ENCODE measurements around the gene CTRL.

Gene CTRL

DNA sequence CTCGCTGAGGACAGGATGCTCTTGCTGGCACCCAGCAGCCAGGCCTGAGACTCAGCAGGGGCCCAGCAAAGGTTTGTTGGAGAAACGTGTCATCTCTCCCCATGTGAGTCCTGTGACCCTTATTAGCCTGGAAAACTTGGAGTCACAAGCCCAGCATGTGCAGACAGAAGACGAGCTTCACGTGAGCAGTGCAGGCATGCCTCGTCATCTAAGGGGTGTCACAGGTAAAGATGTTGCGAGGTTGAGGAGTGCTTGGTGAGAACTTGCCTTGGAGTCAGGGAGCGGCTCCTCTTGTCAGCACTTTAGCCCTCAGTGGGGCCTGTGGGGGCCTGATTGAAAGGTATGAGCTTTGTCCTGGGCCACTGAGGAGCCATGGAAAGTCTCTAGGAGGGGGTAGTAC, 2.1 kb upstream of the CTRL start:
- Histone ChIP-seq H3K36me3 (peaks cover 45 to 68% (median 63%) of the 10 kb centered on the region in 11 experiments), H3K4me3 (no peak overlapping the region), H3K9me3 (replicated peaks in 1 of 11) (no peaks in the 10 kb centered on the region), H3K4me1 (peaks cover 30 to 44% (median 40%) of the 10 kb centered on the region in 10 experiments), H3K9ac (peak overlapping the region in 9 of 11 experiments; percentile 9 to 98 (median 94); a peak in 6 of 22 replicates), H3K27me3 (no peaks in the 10 kb centered on the region), H3K4me2 (no peak overlapping the region; a peak in 1 of 22 replicates), H4K20me1 (peaks cover 26 to 64% (median 58%) of the 10 kb centered on the region in 11 experiments), H3K27ac (0 out of 22 replicates have a peak overlapping the region, but pooled peaks of 2 of the 11 experiments have one; percentile 4 to 96)
- no peak for TF ChIP-seq Cebpa-rat (IDR thresholded peaks at IDR 0.05)

GRCh38 chr16:67932462-67932840, 789 bp upstream of the CTRL start:
- Histone ChIP-seq H3K4me1 (peaks cover 22 to 50% (median 46%) of the 10 kb centered on the region in 10 experiments), H3K4me3 (no peak overlapping the region), H4K20me1 (peaks cover 38 to 77% (median 71%) of the 10 kb centered on the region in 11 experiments), H3K9me3 (replicated peaks in 1 of 11) (no peaks in the 10 kb centered on the region), H3K27ac (no peak overlapping the region), H3K27me3 (no peaks in the 10 kb centered on the region), H3K4me2 (no peak overlapping the region), H3K36me3 (peaks cover 54 to 80% (median 76%) of the 10 kb centered on the region in 11 experiments), H3K9ac (0 out of 22 replicates have a peak overlapping the region, but pooled peaks of 1 of the 11 experiments have one; percentile 1)
- no peak for TF ChIP-seq Cebpa-rat (IDR thresholded peaks at IDR 0.05)

DNA sequence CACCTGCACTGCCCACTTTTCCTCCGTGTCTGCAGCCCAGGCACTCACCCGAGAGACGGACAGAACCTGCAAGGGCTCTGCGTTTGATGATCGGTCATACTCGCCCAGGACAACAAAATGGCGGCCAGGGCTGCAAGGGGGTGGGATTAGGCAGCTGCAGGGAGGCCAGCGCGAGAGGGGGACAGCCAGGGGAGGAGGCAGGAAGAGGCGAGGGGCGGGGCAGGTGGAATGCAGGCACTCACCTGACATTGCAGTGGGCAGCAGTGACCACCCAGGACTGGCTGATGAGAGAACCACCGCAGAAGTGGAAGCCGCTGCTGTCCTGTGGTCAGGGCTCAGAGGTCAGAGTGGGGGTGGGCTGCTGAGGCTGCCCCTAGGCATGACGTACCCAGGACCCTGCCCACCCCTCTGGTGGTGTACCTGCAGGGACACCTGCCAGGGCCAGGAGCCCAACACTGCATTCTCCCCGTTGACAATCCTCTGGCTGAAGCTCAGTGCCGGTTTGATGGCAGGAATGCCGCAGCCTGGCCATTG, 917 bp downstream of the CTRL start:
- no peak for TF ChIP-seq Cebpa-rat (IDR thresholded peaks at IDR 0.05)
- Histone ChIP-seq H3K4me3 (no peak overlapping the region), H4K20me1 (peaks cover 54 to 94% (median 88%) of the 10 kb centered on the region in 11 experiments), H3K4me1 (peaks cover 29 to 61% (median 56%) of the 10 kb centered on the region in 10 experiments), H3K27ac (no peak overlapping the region), H3K4me2 (no peak overlapping the region), H3K36me3 (peaks cover 57 to 85% (median 78%) of the 10 kb centered on the region in 11 experiments), H3K9ac (no peak overlapping the region), H3K27me3 (no peaks in the 10 kb centered on the region), H3K9me3 (replicated peaks in 1 of 11) (no peaks in the 10 kb centered on the region)

GRCh38 chr16:67930191-67930590, 1.5 kb downstream of the CTRL start:
- Histone ChIP-seq H3K4me1 (peaks cover 30 to 62% (median 57%) of the 10 kb centered on the region in 10 experiments), H3K4me2 (no peak overlapping the region), H4K20me1 (peaks cover 56 to 95% (median 90%) of the 10 kb centered on the region in 11 experiments), H3K4me3 (no peak overlapping the region), H3K9ac (no peak overlapping the region), H3K36me3 (peaks cover 56 to 81% (median 74%) of the 10 kb centered on the region in 11 experiments), H3K27ac (no peak overlapping the region), H3K9me3 (replicated peaks in 1 of 11) (no peaks in the 10 kb centered on the region), H3K27me3 (no peaks in the 10 kb centered on the region)
- TF ChIP-seq Cebpa-rat (IDR thresholded peaks at IDR 0.05): no peak

DNA sequence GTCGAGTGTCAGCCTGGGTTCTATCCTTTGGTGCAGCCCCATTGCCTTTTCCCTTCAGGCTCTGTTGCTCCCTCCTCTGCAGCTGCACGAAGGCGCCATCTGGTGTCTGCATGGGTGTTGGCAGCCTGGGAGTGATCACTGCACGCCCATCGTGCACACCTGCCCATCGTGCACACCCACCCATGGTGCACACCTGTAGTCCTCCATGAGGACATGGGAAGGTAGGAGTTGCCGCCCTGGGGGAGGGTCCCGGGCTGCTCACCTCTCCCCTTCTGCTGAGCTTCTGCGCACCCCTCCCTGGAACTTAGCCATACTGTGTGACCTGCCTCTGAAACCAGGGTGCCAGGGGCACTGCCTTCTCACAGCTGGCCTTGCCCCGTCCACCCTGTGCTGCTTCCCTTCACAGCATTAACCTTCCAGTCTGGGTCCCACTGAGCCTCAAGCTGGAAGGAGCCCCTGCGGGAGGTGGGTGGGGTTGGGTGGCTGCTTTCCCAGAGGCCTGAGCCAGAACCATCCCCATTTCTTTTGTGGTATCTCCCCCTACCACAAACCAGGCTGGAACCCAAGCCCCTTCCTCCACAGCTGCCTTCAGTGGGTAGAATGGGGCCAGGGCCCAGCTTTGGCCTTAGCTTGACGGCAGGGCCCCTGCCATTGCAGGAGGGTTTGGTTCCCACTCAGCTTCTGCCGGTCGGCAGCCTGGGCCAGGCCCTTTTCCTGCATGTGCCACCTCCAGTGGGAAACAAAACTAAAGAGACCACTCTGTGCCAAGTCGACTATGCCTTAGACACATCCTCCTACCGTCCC, 2.9 kb downstream of the CTRL start:
- no peak overlapping the region; a peak in 1 of 22 replicates for H3K27ac ChIP-seq
- H3K9me3 ChIP-seq (replicated peaks in 1 of 11): no peaks in the 10 kb centered on the region
- peaks cover 19 to 63% (median 61%) of the 10 kb centered on the region in 10 experiments for H3K4me1 ChIP-seq
- peak overlapping the region in 4 of 11 experiments; percentile 0 to 27 (median 10); a peak in 3 of 22 replicates for H3K9ac ChIP-seq
- no peak for TF ChIP-seq Cebpa-rat (IDR thresholded peaks at IDR 0.05)
- peak overlapping the region in 8 of 11 experiments; percentile 6 to 87 (median 26); a peak in 10 of 22 replicates for H3K4me2 ChIP-seq
- H3K36me3 ChIP-seq: peaks cover 41 to 75% (median 66%) of the 10 kb centered on the region in 11 experiments
- no peak overlapping the region for H3K4me3 ChIP-seq
- no peaks in the 10 kb centered on the region for H3K27me3 ChIP-seq
- peaks cover 54 to 95% (median 90%) of the 10 kb centered on the region in 11 experiments; a peak in 21 of 22 replicates for H4K20me1 ChIP-seq

GRCh38 chr16:67928147-67928546, 3.5 kb downstream of the CTRL start:
- peaks cover 57 to 98% (median 90%) of the 10 kb centered on the region in 11 experiments; a peak in 21 of 22 replicates for H4K20me1 ChIP-seq
- peak overlapping the region in 2 of 11 experiments; percentile 63 to 71; a peak in 2 of 22 replicates for H3K27ac ChIP-seq
- no peaks in the 10 kb centered on the region for H3K9me3 ChIP-seq (replicated peaks in 1 of 11)
- H3K27me3 ChIP-seq: no peaks in the 10 kb centered on the region
- H3K4me2 ChIP-seq: peak overlapping the region in 7 of 11 experiments; percentile 20 to 87 (median 26); a peak in 8 of 22 replicates
- TF ChIP-seq Cebpa-rat (IDR thresholded peaks at IDR 0.05): no peak
- H3K36me3 ChIP-seq: peaks cover 43 to 76% (median 67%) of the 10 kb centered on the region in 11 experiments
- peaks cover 19 to 69% (median 66%) of the 10 kb centered on the region in 10 experiments for H3K4me1 ChIP-seq
- H3K9ac ChIP-seq: peak overlapping the region in 3 of 11 experiments; percentile 10 to 71 (median 42); a peak in 4 of 22 replicates
- H3K4me3 ChIP-seq: no peak overlapping the region

DNA sequence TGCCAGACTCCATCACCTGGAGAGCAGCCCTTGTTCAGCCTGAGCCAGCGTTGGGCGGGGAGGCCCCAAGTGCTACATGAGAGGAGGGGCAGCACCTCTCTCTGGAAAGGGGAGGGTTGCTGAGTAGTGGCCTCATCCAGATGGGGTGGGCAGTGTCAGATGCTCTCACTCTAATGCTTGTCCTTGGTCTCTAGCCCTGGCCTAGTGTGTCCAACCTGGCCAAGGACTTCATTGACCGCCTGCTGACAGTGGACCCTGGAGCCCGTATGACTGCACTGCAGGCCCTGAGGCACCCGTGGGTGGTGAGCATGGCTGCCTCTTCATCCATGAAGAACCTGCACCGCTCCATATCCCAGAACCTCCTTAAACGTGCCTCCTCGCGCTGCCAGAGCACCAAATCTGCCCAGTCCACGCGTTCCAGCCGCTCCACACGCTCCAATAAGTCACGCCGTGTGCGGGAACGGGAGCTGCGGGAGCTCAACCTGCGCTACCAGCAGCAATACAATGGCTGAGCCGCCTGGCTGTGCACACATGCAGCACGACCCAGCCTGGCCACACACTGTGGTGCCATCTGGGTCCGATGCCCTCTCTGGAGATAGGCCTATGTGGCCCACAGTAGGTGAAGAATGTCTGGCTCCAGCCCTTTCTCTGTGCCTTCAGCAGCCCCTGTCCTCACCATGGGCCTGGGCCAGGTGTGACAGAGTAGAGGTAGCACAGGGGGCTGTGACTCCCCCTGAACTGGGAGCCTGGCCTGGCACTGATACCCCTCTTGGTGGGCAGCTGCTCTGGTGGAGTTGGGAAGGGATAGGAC, 4.3 kb downstream of the CTRL start:
- peaks cover 64 to 100% (median 92%) of the 10 kb centered on the region in 11 experiments; a peak in 21 of 22 replicates for H4K20me1 ChIP-seq
- peaks cover 23 to 77% (median 74%) of the 10 kb centered on the region in 10 experiments for H3K4me1 ChIP-seq
- H3K9me3 ChIP-seq (replicated peaks in 1 of 11): no peaks in the 10 kb centered on the region
- H3K4me2 ChIP-seq: peak overlapping the region; percentile 73 to 93 (median 87); a peak in 17 of 22 replicates
- no peak for TF ChIP-seq Cebpa-rat (IDR thresholded peaks at IDR 0.05)
- peak overlapping the region in 9 of 11 experiments; percentile 30 to 75 (median 59); a peak in 14 of 22 replicates for H3K9ac ChIP-seq
- H3K36me3 ChIP-seq: peaks cover 40 to 73% (median 60%) of the 10 kb centered on the region in 11 experiments
- no peaks in the 10 kb centered on the region for H3K27me3 ChIP-seq
- peak overlapping the region in 6 of 11 experiments; percentile 57 to 71 (median 61); a peak in 10 of 22 replicates for H3K27ac ChIP-seq
- H3K4me3 ChIP-seq: peak overlapping the region in 1 of 10 experiments; percentile 38; a peak in 1 of 20 replicates

DNA sequence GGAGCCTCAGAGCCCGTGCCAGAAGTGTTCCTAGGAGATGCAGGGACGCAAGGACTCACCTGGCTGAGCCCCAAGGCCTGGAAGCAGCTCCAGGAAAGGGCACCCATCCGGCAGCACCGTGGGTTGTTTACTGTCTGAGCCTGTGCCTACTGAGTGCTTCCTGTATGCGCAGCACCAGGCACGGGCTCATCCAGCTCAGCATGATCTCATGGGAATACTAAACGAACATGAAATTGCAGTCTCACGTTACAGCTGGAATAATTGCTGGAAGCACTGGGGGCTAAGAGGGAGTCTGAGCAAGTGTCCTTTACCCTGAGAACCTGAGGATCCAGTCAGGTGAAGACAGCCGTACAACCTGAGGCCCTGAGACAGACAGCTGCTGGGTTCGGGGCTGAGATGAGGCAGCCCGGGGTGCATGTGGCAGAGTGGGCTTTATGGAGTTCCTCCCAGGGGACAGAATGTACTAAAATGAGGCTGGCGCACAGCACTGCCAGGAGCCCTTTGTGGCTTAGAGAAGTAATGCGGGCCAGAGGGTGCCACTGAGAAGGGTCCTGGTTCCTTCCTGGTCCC, 5.4 kb downstream of the CTRL start:
- H3K4me3 ChIP-seq: peak overlapping the region in 7 of 10 experiments; percentile 25 to 46 (median 35); a peak in 11 of 20 replicates
- peaks cover 70 to 100% (median 95%) of the 10 kb centered on the region in 11 experiments; a peak in 21 of 22 replicates for H4K20me1 ChIP-seq
- peak overlapping the region; percentile 18 to 75 (median 52); a peak in 19 of 22 replicates for H3K9ac ChIP-seq
- H3K9me3 ChIP-seq (replicated peaks in 1 of 11): no peaks in the 10 kb centered on the region
- H3K36me3 ChIP-seq: peaks cover 33 to 66% (median 51%) of the 10 kb centered on the region in 11 experiments
- no peak for TF ChIP-seq Cebpa-rat (IDR thresholded peaks at IDR 0.05)
- H3K27ac ChIP-seq: peak overlapping the region in 10 of 11 experiments; percentile 11 to 71 (median 58); a peak in 18 of 22 replicates
- H3K4me1 ChIP-seq: peaks cover 34 to 88% (median 85%) of the 10 kb centered on the region in 10 experiments
- H3K4me2 ChIP-seq: peak overlapping the region; percentile 73 to 93 (median 87)
- H3K27me3 ChIP-seq: no peaks in the 10 kb centered on the region

Measured in BLaER1 treated with 17β-estradiol and CSF1 and Interleukin-3, amounts not matched to agents 10 nM and 100 nM (cell line).